ENCODE results near the gene AP1M1.

- TF ChIP-seq, protein P1, sequence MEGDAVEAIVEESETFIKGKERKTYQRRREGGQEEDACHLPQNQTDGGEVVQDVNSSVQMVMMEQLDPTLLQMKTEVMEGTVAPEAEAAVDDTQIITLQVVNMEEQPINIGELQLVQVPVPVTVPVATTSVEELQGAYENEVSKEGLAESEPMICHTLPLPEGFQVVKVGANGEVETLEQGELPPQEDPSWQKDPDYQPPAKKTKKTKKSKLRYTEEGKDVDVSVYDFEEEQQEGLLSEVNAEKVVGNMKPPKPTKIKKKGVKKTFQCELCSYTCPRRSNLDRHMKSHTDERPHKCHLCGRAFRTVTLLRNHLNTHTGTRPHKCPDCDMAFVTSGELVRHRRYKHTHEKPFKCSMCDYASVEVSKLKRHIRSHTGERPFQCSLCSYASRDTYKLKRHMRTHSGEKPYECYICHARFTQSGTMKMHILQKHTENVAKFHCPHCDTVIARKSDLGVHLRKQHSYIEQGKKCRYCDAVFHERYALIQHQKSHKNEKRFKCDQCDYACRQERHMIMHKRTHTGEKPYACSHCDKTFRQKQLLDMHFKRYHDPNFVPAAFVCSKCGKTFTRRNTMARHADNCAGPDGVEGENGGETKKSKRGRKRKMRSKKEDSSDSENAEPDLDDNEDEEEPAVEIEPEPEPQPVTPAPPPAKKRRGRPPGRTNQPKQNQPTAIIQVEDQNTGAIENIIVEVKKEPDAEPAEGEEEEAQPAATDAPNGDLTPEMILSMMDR (IDR thresholded peaks at IDR 0.05) = no peak
- TF ChIP-seq POLR2AphosphoS5 (IDR thresholded peaks at IDR 0.05) = no peak
Measured at GRCh38 chr19:16274447-16274846, 76.7 kb downstream of the AP1M1 start.
